H1 (cell line): ENCODE results near the gene CAMKK2. TPM values are rescaled to one million over a fixed set of nuclear protein-coding genes. Genes with fewer than 3 reads are reported as not detected.

Source experiments
- BCL11A ChIP-seq, 2 experiments: IDR thresholded peaks; one replicate each; pipeline ENCODE4 v1.6.1; 2011; ENCODE audit warnings: low read depth in 2 of 2, low read length in 2 of 2, mild to moderate bottlenecking in 2 of 2
- CHD7 ChIP-seq: fragments of 300-600 bp; sonication (generic); IDR thresholded peaks from 2 replicates; pipeline ENCODE4 v1.7.1; 2012; ENCODE audit warnings: low read length, moderate library complexity, mild to moderate bottlenecking, inconsistent platforms; ENCODE audit not compliant: insufficient replicate concordance
- E2F6 ChIP-seq: IDR thresholded peaks from 2 replicates; pipeline ENCODE4 v1.6.1; 2012; ENCODE audit warnings: inconsistent platforms
- HDAC6 ChIP-seq: IDR thresholded peaks from one replicate; pipeline ENCODE4 v1.7.1; 2012; ENCODE audit warnings: low read depth, mild to moderate bottlenecking, inconsistent platforms, low read length, moderate library complexity
- JUND ChIP-seq: IDR thresholded peaks from 2 replicates; pipeline ENCODE4 v1.6.1; 2011; ENCODE audit warnings: mild to moderate bottlenecking, improper control_type of control experiment, low read length
- KDM5A ChIP-seq: fragments of 200-600 bp; IDR thresholded peaks from 2 replicates; pipeline ENCODE4 v1.7.1; 2012; ENCODE audit warnings: mild to moderate bottlenecking, low read length, inconsistent platforms, mixed read lengths
- NANOG ChIP-seq: IDR thresholded peaks from 2 replicates; pipeline ENCODE4 v1.6.1; 2011; ENCODE audit warnings: low read length, low read depth, mild to moderate bottlenecking, inconsistent platforms; ENCODE audit not compliant: insufficient read depth, poor library complexity, severe bottlenecking
- polyA plus RNA-seq, 7 experiments: library from polyadenylated mRNA; depleted of rRNA in 3 of 7; stranded (reverse) in 5 of 7; unstranded in 2 of 7; fragments of >200 nt in 5 of 7; fragments of 200-250 nt in 2 of 7; gene quantifications; 1 replicate in 5 of 7; 2 replicates in 1 of 7; 4 replicates in 1 of 7; pipeline versions ENCODE4 v1.2.1 to v1.2.3, GENCODE V29; 2011 to 2013; ENCODE audit warnings: missing spikeins in 2 of 7, mixed read lengths in 2 of 7
- total RNA-seq: library from RNA; stranded (reverse); fragmentation: NEBNext Ultra II Directional; extraction: Animal tissue kit (Norgen Biotek cat#: 25700); gene quantifications from 2 replicates; pipeline ENCODE4 v1.2.1, GENCODE V29; 2021

Gene CAMKK2
- total and polyA plus RNA-seq, 2 of the 8 experiments (the other 6 are each of a cell fraction or from before 2014, with no cell fraction given) = 29.6 to 30.6 TPM

GRCh38 chr12:121273364-121273896, 23.1 kb downstream of the CAMKK2 start (continued):
- TF ChIP-seq CHD7 (no peak), BCL11A (IDR thresholded peaks at IDR 0.05; ENCODE audit: low read depth in 2 of 2, low read length in 2 of 2) (no peak), E2F6 (no peak), NANOG (no peak), HDAC6 (no peak), JUND (no peak), KDM5A (no peak)
